Embryonic facial prominence (tissue), 1 donor: ENCODE data around the gene LRRC9.
A peak's percentile ranks its signal among the peaks of the same experiment; 100 is the strongest.
"Not testable (repeated sequence)": the region's sequence is repeated elsewhere in the genome, so short reads cannot be mapped to it uniquely, and the experiment has no call there.

ENCODE experiments used
- DNase-seq: peaks from one replicate; pipeline ENCODE4 v3.0.0-alpha.2; 2016; ENCODE audit errors: extremely low spot score

Gene LRRC9

GRCh38 chr14:59957890-59958289 is 37.9 kb downstream of the LRRC9 start:
- DNase-seq = not testable (repeated sequence)

GRCh38 chr14:59959668-59960067 is 39.7 kb downstream of the LRRC9 start:
- DNase-seq = no peak

GRCh38 chr14:59961518-59962062 is 41.6 kb downstream of the LRRC9 start:
- no peak for DNase-seq

GRCh38 chr14:59964251-59965007 is 44.5 kb downstream of the LRRC9 start:
- DNase-seq = no peak

- DNase-seq = no peak
Measured at GRCh38 chr14:59969319-59969718, 49.4 kb downstream of the LRRC9 start.

- DNase-seq = no peak
Measured at GRCh38 chr14:59981564-59981963, 61.6 kb downstream of the LRRC9 start.

- DNase-seq = no peak
Measured at GRCh38 chr14:59983048-59983447, 63.1 kb downstream of the LRRC9 start.

GRCh38 chr14:59986556-59987059 is 66.7 kb downstream of the LRRC9 start:
- no peak for DNase-seq

GRCh38 chr14:59997449-59997848 is 77.5 kb downstream of the LRRC9 start:
- DNase-seq = no peak

GRCh38 chr14:59997966-59998365 is 78.0 kb downstream of the LRRC9 start:
- no peak for DNase-seq

- no peak for DNase-seq
Measured at GRCh38 chr14:59998564-59998963, 78.6 kb downstream of the LRRC9 start.

- no peak for DNase-seq
Measured at GRCh38 chr14:60002819-60003492, 83.0 kb downstream of the LRRC9 start.

- DNase-seq = no peak
Measured at GRCh38 chr14:60003991-60004390, 84.0 kb downstream of the LRRC9 start.

GRCh38 chr14:60008042-60008441 is 88.1 kb downstream of the LRRC9 start:
- DNase-seq = no peak

- DNase-seq = not testable (repeated sequence)
Measured at GRCh38 chr14:60010263-60010662, 90.3 kb downstream of the LRRC9 start.

GRCh38 chr14:60014402-60014801 is 94.5 kb downstream of the LRRC9 start:
- DNase-seq = no peak

GRCh38 chr14:60021619-60022018 is 101.7 kb downstream of the LRRC9 start:
- no peak for DNase-seq

- no peak for DNase-seq
Measured at GRCh38 chr14:60025571-60025970, 105.6 kb downstream of the LRRC9 start.

- DNase-seq = no peak
Measured at GRCh38 chr14:60035177-60035576, 115.2 kb downstream of the LRRC9 start.

- DNase-seq = not testable (repeated sequence)
Measured at GRCh38 chr14:60047976-60048375, 128.0 kb downstream of the LRRC9 start.

- DNase-seq = peak; percentile 27
Measured at GRCh38 chr14:60051721-60052221, 131.8 kb downstream of the LRRC9 start.

GRCh38 chr14:60058087-60058486 is 138.1 kb downstream of the LRRC9 start:
- no peak for DNase-seq

- DNase-seq = no peak
Measured at GRCh38 chr14:60061371-60061770, 141.4 kb downstream of the LRRC9 start.
